Chondrocyte (in vitro differentiated cells): Measurements from ENCODE around the gene CHST1. TPM values are rescaled to one million over a fixed set of nuclear protein-coding genes. Genes with fewer than 3 reads are reported as not detected.

Experiments
- DNase-seq: peaks from one replicate; pipeline ENCODE4 v3.0.0; 2021; ENCODE audit warnings: mixed read lengths, low spot score
- H3K27ac Mint-ChIP-seq: one replicate; pipeline ENCODE4 v1.8.0; 2021; ENCODE audit warnings: mild to moderate bottlenecking, moderate library complexity, mixed read lengths; ENCODE audit not compliant: unreplicated experiment
- H3K27me3 Mint-ChIP-seq: 2 replicates; pipeline ENCODE4 v1.8.0; 2021; ENCODE audit warnings: low read depth, mixed read lengths
- H3K36me3 Mint-ChIP-seq: 2 replicates; pipeline ENCODE4 v1.8.0; 2021; ENCODE audit warnings: low read depth, mixed read lengths
- H3K4me1 Mint-ChIP-seq: 2 replicates; pipeline ENCODE4 v1.8.0; 2021; ENCODE audit warnings: low read depth, mild to moderate bottlenecking, mixed read lengths
- H3K4me3 Mint-ChIP-seq: one replicate; pipeline ENCODE4 v1.8.0; 2021; ENCODE audit warnings: mild to moderate bottlenecking, moderate library complexity, mixed read lengths; ENCODE audit not compliant: unreplicated experiment
- H3K9me3 Mint-ChIP-seq: 2 replicates; pipeline ENCODE4 v1.8.0; 2021; ENCODE audit warnings: low read depth, mixed read lengths
- total RNA-seq: library from RNA; stranded (reverse); gene quantifications from 3 replicates; pipeline ENCODE4 v1.2.1, GENCODE V29; 2021
- TF ChIP-seq, protein P1 (sequence below): fragments of 200-600 bp; sonication (generic); IDR thresholded peaks from 2 replicates; pipeline ENCODE4 v1.5.0; 2021; ENCODE audit warnings: antibody characterized with exemption, mild to moderate bottlenecking, moderate library complexity

CHST1 gene
- total RNA-seq, 1 donor from 2014 or later, result 13.6 TPM

DNA sequence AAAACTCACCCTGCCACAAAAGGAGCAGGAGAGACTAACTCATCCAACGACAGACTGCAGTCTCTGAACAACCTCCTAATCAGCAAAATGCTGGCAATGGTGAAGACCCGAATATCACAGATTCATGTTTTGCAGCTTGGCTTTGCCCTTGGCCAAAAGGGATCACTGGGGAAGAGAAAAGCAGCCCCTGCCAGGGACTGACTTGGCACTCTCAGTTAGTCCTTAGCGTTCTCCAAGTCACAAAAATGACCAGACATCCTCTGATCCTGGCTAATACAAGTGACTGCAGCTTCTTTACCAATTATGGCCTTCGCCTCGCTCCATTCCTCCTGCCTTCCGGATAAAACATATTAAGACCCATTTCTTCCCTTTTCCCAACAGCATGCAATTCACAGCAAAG is 22.4 kb upstream of the CHST1 start:
- Mint-ChIP-seq H3K9me3 (no peaks in the 10 kb centered on the region), H3K4me1 (no peaks in the 10 kb centered on the region), H3K36me3 (no peaks in the 10 kb centered on the region), H3K4me3 (no peak overlapping the region), H3K27ac (no peak overlapping the region), H3K27me3 (peaks cover 64% of the 10 kb centered on the region)
- no peak for DNase-seq
- TF ChIP-seq, protein P1, sequence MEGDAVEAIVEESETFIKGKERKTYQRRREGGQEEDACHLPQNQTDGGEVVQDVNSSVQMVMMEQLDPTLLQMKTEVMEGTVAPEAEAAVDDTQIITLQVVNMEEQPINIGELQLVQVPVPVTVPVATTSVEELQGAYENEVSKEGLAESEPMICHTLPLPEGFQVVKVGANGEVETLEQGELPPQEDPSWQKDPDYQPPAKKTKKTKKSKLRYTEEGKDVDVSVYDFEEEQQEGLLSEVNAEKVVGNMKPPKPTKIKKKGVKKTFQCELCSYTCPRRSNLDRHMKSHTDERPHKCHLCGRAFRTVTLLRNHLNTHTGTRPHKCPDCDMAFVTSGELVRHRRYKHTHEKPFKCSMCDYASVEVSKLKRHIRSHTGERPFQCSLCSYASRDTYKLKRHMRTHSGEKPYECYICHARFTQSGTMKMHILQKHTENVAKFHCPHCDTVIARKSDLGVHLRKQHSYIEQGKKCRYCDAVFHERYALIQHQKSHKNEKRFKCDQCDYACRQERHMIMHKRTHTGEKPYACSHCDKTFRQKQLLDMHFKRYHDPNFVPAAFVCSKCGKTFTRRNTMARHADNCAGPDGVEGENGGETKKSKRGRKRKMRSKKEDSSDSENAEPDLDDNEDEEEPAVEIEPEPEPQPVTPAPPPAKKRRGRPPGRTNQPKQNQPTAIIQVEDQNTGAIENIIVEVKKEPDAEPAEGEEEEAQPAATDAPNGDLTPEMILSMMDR, result no peak

DNA sequence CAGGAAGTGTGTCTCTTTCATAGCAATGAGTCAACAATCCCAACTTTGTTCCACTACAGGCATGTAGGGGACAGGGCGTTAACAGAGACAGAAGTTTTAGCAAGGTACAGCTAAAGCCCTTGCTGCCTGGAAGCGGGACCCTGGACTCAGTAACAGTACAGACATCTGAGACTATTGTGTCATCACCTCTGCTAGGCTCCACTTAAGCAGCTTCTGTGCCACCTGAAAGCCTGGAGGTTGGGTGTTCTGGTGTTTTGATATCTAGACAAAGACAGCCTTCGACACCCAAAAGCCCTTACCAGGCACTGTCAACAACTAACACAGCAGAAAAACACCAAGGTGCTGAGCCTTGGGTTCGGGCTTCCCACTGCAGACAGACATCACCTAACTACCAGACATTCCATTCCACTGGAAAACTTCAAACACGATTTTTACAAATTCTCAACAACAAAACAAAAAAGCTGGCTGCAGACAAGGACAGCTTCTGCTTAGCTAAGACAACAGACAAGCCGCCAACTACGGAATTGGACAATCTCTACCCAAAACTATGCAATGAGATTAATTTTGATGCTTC is 20.6 kb upstream of the CHST1 start:
- Mint-ChIP-seq H3K36me3 (no peaks in the 10 kb centered on the region), H3K4me1 (no peaks in the 10 kb centered on the region), H3K27ac (no peak overlapping the region), H3K9me3 (no peaks in the 10 kb centered on the region), H3K27me3 (peaks cover 64% of the 10 kb centered on the region), H3K4me3 (no peak overlapping the region)
- DNase-seq, result no peak
- TF ChIP-seq, protein P1, result no peak

DNA sequence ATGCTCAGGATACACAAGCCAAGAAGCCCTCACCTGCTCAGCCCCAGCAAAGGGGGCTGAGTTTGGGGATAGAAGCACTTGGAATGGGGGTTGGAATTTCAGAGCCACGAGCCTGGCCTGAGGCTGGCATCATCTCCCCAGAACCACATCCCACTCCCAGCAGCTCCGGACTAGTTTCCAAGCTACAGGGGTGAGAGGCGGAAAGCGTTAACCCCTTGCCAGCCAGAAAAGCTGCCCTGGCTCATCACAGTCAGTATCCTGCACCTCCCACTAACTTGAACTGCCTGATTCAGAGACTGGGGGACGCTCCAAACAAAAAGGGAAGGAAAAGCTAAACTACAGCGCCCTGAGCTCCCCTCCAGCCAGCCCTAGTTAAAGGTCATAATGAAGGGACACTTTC is 19.0 kb upstream of the CHST1 start:
- H3K4me3 Mint-ChIP-seq, result no peak overlapping the region
- H3K4me1 Mint-ChIP-seq, result no peaks in the 10 kb centered on the region
- no peaks in the 10 kb centered on the region for H3K36me3 Mint-ChIP-seq
- peaks cover 66% of the 10 kb centered on the region for H3K27me3 Mint-ChIP-seq
- DNase-seq, result no peak
- TF ChIP-seq, protein P1, result no peak
- H3K27ac Mint-ChIP-seq, result no peak overlapping the region
- no peaks in the 10 kb centered on the region for H3K9me3 Mint-ChIP-seq

DNA sequence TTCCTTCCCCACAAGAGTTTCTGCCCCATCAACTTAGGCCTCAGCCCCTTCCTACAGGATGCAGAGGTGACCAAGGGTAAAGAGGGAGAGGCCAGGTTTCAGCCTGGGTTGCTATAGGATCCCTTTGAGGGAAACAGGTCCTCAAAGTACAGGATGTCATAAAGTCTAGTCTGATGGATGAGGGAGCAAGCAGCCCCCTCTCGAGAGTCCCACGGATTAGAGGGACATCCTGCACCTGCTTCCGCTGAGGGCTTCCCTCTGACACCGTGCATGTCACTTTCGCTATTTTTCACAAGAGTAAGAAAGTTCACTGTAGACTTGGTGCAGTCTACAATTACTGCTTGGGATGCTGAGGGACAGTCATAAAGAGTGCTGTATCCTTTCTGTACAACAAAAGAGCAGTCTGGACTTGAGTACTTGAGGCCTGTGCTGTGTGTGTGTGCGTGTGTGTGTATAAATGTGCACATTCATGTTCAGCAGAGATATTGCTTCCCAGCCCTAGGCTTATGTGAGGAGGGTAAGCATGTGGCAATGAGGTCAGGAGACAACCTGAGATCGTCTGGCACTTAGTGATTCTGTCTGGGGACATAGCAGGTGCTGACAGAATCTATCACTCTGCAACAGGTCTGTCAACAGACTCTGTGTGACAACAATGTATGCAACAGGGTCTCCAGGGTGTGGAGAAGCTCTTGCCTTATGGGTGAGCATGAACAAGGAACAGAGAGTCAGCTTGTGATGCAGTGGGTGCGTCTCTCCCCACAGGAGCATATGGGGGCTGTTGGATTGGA is 18.0 kb upstream of the CHST1 start:
- Mint-ChIP-seq H3K27me3 (peaks cover 58% of the 10 kb centered on the region), H3K36me3 (no peaks in the 10 kb centered on the region), H3K4me1 (no peaks in the 10 kb centered on the region), H3K27ac (no peak overlapping the region), H3K9me3 (no peaks in the 10 kb centered on the region), H3K4me3 (no peak overlapping the region)
- TF ChIP-seq, protein P1, result no peak
- no peak for DNase-seq

DNA sequence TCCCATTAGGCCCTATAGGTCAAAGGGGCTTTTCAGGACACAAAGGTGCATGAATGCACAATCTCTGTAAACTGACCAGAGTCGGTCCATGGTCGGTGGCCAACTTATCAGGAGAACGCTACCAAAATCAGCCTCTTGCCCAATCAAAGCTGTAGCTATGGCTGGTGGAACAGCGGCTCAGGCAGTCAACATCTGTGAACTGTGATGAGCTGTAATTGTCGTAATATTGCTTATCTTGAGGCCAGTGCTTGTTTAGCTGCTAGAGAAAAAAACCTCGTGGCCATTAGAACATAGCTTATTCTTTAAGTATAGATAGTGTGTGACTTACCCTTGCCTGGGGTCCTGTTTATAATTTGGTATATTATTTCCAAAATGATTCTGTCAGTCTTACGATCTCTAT is 14.4 kb upstream of the CHST1 start:
- Mint-ChIP-seq H3K4me3 (no peak overlapping the region), H3K27me3 (peaks cover 26% of the 10 kb centered on the region), H3K9me3 (no peaks in the 10 kb centered on the region), H3K36me3 (no peaks in the 10 kb centered on the region), H3K4me1 (no peaks in the 10 kb centered on the region), H3K27ac (no peak overlapping the region)
- TF ChIP-seq, protein P1, result no peak
- no peak for DNase-seq
